Left cardiac atrium (tissue), 4 donors: ENCODE data around the gene ZBTB20. TPM values are rescaled to one million over a fixed set of nuclear protein-coding genes. Genes with fewer than 3 reads are reported as not detected.

Experiments used
- ATAC-seq, 2 donors: fragments of 200-7000 bp; cut with Tn5 transposase; one replicate each; pipeline ENCODE4 v1.9.1; 2020; ENCODE audit warnings: mild to moderate bottlenecking in 2 of 2, moderate library complexity in 2 of 2
- DNase-seq: peaks from one replicate; pipeline ENCODE4 v3.0.0-alpha.2; 2020
- intact Hi-C, 2 donors: fragments of 100-400 bp; cut with DNase I; formaldehyde crosslinking; loops; one replicate each; pipeline versions ENCODE4 v1.14.1 to v1.15.1; 2022 to 2023
- total RNA-seq, 2 donors: library from RNA; stranded (reverse); fragmentation: NEBNext Ultra II Directional; extraction: Animal tissue kit (Norgen Biotek cat#: 25700); gene quantifications; one replicate each; pipeline ENCODE4 v1.2.1, GENCODE V29; 2021
- donor health status: DM: no; HTN: yes; CAD: no.
- donor health status: DM: no; HTN: yes; CAD: no; lungs with severe emphysema.
- donor health status: DM: yes; HTN: yes; CAD: no.
- donor health status: Dilated cardiomyopathy.

ZBTB20 gene
- total RNA-seq, 2 donors from 2014 or later, result 59.5 to 68.8 TPM

DNA sequence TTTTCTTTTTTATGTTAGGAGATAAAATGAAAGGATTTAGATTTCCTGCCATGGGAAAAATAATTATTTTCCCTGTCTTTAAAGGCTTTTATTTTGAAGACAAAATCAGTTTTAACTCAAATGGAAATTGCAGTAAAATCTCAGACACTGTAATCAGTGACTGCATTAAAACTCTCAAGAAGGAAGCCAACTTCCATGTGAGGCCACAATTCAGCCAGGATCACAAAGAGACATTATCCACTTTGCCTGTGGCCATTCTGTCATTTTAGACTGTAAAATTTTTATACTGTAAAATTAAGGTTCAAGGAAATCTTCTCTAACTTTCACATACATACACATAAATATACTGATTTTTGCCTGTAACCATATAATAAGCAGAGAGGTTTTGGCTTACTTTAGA, 549.2 kb downstream of the ZBTB20 start:
- no peak for ATAC-seq
- intact Hi-C loops, result no loop called here
- no peak for DNase-seq

DNA sequence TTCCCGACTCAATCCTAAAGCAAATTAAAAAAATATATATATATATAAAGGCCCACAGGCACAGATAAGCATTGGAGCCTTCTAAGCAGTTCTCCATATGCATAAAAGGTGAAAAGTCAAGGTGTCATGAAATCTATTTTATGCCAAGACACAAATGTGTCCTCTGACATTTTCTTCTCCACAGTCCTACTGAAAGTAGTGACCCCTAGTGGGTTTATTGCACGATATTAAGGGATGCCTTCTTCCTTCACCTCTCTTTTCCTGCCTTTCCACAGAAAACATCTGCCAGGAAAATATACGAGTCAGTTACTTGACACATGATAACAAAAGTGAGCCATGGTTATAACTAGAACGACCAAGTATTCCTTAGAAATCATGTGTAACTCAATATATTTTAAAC, 550.1 kb downstream of the ZBTB20 start:
- ATAC-seq (no peak), DNase-seq (no peak)
- intact Hi-C loops, result no loop called here

DNA sequence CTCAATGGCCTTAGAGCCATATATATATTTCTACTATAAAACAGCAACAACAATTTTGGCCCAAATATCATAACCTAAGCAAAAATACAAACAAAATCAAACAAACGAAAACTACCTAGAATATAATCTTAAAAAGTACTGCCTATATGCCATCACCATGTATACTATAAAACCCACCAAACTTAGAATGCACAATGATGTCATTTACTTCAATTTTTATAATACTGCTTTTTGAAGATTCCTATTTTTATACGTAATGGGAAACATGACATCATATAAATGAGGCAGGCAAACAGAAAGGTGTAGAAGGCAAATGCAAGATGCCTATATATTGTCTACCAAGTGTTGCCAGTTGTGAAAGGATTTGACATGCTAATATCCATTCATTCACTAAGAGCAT, 550.9 kb downstream of the ZBTB20 start:
- DNase-seq (no peak), ATAC-seq (no peak)
- intact Hi-C loops, result no loop called here

DNA sequence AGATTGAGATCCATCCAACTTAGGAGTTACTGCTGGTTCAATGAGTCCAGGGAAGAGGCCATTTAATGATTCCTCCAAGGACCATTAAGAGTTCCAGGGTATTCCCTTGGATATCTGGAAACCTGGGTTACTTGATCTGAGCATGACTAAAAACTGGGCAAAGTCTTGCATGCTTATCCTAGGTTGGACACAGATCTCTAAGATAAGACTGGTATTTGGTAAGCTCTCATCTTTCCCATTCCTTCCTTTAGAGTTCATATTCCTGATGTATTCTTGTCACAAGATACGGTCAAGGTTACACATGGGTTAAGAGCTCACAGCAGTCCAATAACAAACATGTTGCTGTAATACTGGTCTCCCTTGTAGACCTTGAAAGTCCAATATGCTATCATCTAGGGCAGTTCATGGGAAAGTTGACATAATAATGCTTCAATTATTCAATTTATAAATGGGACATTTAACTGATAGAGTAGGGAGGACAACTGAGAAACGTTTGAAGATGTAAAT, 551.5 kb downstream of the ZBTB20 start:
- ATAC-seq (no peak), DNase-seq (no peak)
- intact Hi-C loops, result no loop called here

DNA sequence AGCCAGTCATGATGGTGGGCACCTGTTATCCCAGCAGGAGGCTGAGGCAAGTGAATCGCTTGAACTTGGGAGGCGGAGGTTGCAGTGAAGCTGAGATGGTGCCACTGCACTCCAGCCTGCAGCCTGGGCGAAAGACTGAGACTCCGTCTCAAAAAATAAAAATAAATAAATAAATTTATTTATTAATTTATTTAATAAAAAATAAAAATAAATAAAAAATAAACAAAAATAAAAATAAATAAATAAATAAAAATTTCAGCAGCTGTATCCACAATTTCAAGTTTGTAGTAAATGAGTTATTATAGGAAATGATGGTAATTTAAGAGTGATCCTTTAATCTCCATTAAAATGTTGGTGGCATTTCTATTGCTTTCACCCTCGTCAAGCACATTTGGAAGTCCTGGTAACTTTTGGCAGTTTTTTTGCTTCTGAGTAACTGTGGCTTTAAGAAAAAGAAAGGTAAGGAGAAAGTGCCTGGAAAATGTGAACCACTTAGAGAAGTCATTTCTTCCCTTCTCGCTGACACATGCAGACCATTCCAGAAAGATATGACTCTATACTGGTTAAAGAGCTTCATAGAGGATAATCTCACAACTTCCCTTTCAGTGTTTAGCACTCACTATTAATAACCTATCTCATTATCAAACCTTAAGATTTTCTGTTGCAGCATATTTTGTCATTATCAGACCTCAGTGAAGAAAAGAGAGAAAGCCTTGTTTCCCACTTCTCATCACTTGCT, 556.6 kb downstream of the ZBTB20 start:
- DNase-seq (no peak), ATAC-seq (no peak)
- intact Hi-C loops, result no loop called here

DNA sequence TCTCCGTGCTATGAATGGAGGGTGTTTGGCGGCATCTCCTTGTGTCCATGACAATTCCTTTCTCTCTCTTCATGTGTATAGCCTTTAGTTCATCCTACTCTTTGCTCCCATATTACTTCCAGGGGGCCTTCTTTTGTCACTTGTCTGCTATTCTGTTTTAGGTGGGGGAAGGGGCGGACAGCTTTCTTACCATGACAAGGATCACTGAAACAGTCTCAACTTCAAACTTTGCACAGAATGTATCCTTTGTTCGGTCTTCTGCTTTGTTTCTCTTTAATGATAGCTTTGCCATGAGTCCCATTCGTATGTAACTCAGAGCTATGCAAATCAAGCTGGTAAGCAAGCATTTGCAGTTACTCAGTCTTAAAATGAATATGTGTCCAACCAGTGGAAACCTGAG, 559.1 kb downstream of the ZBTB20 start:
- intact Hi-C loops, result no loop called here
- ATAC-seq (no peak), DNase-seq (no peak)

DNA sequence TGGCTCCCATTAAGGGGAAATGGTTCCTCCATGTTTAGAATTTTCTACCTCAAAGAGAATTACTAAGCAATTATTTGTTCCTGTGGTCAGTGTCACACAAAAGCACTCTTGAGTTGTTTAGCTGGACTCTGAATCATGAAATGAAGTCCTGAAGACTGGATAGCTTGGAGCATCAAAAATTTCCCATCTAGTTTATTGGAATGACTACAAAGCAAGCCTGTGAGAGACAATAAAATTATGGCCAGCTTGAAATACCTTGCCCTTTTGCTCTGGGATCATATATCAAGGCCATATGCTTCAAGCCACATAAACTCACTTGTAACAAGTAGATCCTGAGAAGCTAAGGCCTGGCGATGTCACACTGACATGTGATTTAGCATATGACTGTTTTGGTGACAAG, 561.0 kb downstream of the ZBTB20 start:
- intact Hi-C loops, result no loop called here
- DNase-seq (no peak), ATAC-seq (no peak)

DNA sequence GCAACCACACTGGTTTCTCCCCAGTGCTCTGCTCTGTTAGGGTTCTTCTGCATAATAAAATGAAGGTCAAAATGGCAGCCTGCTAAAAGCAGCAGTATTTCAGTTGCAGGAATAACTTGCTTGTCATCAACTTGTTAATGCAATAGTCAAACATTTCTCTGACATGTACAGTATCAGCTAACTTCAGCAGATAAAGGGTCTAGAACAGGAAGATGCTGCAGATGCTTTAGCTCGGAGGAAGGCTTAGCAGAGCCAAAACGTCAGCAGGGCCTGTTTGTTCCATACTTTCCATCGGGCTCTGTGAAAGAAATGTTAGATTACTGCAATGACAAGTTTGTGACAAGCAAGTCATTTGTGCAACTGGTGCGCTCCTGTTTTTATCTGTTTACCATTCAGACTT, 561.4 kb downstream of the ZBTB20 start:
- intact Hi-C loops, result no loop called here
- DNase-seq (no peak), ATAC-seq (peak in 1 of 2 donors; percentile 46)

DNA sequence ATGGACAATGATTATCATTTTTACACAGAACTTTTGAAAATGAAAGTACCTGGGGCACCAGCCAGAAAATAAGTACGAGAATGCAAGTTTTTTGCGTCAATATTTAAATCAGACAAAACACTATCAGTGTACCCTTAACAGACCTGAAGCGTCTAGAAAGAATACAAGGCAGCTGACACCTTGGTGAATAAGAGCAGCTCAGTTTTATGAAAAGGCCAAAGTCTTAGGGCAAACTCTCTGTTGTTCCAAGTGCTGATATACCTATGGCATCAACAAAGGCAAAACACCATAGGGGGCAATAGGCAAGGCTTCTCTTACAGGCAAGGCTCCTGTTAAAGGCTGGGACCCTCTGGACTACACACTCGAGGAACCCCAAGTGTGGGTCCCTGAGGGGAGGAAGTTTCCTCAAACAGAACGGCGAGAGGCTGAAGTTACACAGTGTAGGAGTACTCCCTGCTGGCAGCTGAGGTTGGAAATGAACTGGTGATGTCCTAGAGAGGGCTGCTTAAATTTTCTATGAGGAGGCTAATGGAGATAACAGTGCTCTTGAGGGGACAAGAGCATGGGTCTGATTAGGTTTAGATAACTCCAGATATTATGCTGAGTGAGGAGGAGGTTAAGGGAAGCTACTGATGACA, 562.2 kb downstream of the ZBTB20 start:
- intact Hi-C loops, result no loop called here
- no peak for DNase-seq
- peak; percentile 76 to 82 for ATAC-seq

DNA sequence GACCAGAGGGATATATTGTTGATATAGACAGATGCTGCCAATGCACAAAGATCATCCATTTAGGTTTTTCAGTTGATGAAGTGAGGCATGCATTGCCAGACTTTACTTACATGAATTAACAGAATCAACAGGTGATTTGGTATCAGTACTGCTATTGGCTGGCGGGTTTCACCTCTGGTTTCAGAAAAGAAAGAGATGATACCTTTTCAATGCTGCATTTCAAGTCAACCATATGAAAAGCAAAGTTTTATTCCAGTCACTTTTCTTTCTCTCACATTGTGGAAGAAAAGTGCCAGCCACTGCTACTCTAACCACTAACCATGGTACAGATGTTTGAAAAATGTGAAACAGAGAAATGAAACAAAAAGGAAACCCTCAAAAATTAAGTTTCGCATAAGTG, 564.2 kb downstream of the ZBTB20 start:
- intact Hi-C loops, result no loop called here
- ATAC-seq (no peak), DNase-seq (no peak)

DNA sequence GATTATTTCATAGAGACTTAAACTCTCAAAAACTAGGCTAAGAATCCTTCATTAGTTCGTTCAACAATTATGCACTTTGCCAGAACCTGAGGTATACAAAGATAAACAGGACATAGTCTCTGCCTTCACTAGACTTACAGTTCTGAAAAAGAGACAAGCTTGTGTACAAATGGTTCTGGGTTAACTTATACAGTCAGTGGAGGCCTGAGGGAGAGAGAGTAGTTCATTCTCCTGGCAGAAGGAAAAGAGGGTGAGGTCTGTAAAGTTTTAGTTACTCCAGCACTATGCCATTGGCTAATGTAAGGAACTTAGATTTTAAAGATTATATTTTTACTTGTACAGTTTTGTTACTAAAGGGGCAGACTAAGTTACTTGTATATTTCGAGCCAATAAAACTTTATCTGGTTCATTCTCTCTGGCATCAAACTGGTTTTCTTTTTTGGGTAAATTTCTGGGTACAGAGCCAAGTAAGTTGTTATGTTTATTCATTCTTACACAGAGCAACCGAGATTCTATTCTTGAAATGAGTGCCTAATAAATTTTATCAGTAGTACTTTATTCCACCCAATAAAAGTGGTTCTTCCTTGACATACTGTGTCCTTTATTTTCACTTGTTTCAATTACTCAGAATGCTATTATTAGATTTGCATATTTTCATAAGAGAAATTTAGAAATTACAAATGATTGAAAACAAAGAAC, 574.6 kb downstream of the ZBTB20 start:
- intact Hi-C loops, result no loop called here
- DNase-seq, result no peak
- no peak for ATAC-seq

DNA sequence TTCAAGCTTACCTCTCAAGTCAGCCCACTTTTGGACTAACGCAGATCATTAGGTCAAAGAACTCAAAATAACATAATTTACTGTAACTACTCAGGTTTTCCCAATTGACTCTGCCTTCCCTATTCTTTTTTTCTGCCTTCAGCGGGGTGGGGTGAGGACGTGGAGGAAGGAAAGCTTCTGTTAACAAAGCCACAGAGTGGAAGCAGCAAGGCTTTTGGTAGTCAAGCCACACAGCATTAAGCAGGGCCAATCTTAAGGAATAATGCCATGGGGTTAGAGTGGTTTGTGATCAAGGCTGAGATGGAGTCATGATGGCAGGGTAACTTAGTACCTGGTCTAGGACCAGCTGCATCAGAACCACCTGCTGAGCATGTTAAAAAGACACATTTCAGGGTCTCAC, 575.7 kb downstream of the ZBTB20 start:
- intact Hi-C loops, result no loop called here
- ATAC-seq (no peak), DNase-seq (no peak)

DNA sequence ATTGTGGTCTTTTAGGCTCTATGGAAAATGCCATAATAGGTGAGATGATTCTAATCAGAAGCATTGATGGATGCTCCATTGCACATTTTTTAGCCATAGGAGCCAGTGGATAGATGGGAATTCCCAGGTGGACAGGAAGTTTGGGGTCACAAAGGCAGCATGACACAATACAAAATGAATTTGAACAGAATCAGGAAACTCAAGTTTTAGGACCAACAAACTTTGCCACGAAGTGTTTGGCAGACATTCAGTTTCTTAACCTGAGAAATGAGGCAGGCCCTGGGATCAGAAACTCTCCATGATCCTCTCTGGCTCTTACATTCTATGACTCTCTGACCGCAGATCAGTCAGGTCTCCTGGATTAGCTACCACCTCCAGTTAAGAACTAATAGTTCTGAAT, 577.9 kb downstream of the ZBTB20 start:
- no peak for ATAC-seq
- no peak for DNase-seq
- intact Hi-C loops, result no loop called here

DNA sequence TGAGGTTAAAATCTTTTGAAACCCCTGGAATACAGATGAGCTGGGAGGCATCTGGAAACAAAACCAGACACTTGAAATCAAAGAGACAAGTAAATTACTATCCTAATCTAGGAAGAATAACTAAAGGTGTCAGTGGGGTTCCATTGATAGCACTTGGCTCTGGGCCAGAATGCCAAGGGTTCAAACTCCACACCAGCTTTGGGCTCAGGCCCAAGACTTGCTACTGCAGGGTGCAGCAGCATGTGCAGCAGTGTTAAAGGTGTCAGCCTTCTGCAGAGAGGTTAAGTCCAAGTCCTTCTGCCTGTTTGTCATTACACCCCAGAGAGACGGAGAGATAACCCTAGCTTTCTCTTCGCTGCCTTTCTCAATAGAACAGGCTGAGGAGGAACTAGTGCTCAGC, 579.3 kb downstream of the ZBTB20 start:
- intact Hi-C loops, result no loop called here
- ATAC-seq (peak in 1 of 2 donors; percentile 39), DNase-seq (no peak)

DNA sequence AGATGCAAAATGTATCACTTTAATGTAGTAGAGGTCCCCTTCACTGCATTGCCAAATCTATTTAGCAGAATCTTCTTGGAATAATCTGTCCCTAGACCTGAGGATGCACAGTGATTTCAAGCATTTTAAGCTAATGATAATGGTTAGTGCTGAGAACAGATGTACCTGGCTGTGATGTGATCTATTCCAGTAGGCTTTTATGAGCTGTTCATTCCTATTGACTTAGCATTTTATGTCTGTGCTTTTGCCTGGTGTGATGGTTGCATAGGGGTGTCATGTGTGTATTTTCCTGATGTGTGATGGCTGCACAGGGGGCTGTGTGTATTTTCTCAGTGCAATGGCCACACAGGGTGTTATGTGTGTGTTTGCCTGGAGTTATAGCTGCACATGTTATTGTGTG, 580.3 kb downstream of the ZBTB20 start:
- no peak for ATAC-seq
- DNase-seq, result no peak

DNA sequence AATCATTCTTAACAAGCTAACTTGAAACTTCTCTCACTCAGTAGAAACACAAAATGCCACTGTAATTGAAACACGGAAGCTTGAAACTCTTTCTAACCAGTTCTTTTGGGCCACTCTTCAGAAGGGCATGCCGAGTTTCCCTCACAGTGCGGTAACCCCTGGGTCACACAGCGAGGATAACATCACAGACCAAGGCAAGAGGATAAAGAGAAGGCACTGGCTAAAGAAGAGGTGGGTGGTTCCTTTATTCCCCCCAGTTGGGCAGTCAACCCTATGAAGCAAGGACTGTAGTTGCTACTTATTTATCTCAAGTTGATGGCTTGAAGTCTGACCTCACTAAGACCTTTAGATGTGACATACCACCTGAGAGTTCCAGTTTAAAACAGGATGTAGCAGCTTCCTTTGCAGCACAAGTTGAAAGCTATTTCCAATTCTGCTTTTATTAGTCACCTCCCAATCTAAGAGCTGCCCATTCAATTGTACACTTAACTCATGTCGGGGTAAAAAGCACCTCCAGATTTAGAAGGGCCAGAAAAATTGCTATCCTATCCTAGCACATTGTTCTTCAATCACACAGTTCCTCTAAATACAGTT, 580.8 kb downstream of the ZBTB20 start:
- intact Hi-C loops, result no loop called here
- no peak for ATAC-seq
- DNase-seq, result no peak

More for the DNA sequence above, 580.3 kb downstream of the ZBTB20 start:
- intact Hi-C loops, result no loop called here

DNA sequence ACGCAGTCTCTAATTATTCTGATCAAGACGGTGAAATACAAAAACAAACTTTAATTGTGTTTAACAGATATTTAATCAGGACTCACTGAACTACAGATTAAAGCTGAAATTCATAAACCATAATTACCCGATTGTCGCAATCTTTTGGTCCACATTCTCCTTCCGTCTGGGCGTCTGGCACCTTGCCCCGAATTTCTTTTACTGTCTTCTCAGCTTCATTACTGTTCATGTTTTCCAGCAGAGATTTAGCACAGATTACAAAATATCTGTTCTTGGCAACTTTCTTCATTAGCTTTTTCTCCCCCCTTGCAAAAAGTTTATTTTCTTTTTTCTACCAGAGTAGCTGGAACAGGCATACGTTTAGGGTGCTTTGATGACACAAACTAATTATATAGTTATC, 581.9 kb downstream of the ZBTB20 start:
- DNase-seq, result peak; percentile 55
- ATAC-seq, result no peak
- intact Hi-C loops, result no loop called here

DNA sequence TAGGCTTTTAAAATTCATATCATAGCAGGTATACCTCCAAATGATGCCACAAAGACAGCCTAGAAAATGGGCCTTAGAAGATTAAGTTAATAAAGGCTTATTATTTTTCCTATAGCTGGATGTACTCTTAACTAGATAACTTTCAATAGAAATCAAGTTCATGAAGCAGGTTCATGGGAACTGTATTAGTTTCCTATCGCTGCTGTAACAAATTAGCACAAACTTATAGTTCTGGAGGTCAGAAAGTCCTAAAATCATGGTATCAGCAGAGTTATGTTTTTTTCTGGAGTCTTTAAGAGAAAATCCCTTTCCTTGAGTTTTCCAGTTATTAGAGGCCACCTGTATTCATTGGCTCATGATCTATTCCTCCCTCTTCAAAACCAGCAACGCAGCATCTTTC, 583.4 kb downstream of the ZBTB20 start:
- DNase-seq, result no peak

DNA sequence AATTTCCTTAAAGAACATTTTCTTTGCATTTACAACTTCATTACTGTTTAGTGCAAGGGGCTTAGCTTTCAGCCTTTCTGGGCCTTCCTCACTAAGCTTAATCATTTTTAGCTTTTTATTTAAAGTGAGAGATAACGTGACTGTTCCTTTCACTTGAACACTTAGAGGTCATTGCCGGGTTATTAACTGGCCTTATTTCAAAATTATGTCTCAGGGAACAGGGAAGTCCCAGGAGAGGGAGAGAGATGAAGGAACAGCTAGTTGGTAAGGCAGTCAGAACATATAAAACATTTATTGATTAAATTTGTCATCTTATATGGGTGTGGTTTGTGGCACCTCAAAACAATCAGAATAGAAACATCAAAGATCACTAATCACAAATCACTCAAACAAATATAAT, 584.5 kb downstream of the ZBTB20 start:
- peak in 1 of 2 donors; percentile 58 for ATAC-seq
- DNase-seq, result no peak
- intact Hi-C loops, result no loop called here

More for the DNA sequence above, 583.4 kb downstream of the ZBTB20 start:
- ATAC-seq, result no peak
- intact Hi-C loops, result no loop called here

DNA sequence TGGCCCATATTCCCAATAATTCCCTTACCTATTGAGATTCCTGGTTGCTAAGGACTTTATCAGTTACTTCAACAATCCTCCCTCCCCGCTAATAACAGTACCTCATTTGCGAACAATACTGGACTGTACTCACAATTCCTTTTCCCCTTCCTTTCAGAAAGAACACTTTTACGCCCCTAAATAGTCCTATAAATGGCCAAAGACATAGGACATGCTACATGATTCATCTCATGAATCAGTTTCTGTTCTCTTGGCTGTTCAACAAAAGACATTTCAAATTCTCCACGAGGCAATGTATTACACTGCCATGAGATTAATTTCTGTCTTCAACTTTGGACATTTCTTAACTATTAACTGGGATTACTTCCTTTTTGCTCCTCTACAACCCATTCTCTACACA, 588.8 kb downstream of the ZBTB20 start:
- intact Hi-C loops, result no loop called here
- ATAC-seq, result peak in 1 of 2 donors; percentile 34

More for the DNA sequence above, 588.8 kb downstream of the ZBTB20 start:
- DNase-seq, result no peak
